ENCODE results near the gene CD72. TPM values are rescaled to one million over a fixed set of nuclear protein-coding genes. Genes with fewer than 3 reads are reported as not detected.

CD72 gene
- total RNA-seq, 1 donor from 2014 or later = 1.8 TPM

- Histone ChIP-seq H2AFZ (ENCODE audit: low read depth, low read length) (peak overlapping the region; percentile 91), H3K36me3 (ENCODE audit: insufficient read depth, low read length) (no peaks in the 10 kb centered on the region), H3K9me3 (ENCODE audit: insufficient read depth, low read depth, low read length) (no peaks in the 10 kb centered on the region), H4K20me1 (ENCODE audit: insufficient read depth, low read length) (peaks cover 17% of the 10 kb centered on the region), H3K27me3 (ENCODE audit: insufficient read depth, low read length) (no peaks in the 10 kb centered on the region), H3K4me3 (ENCODE audit: insufficient read depth, low read depth, low read length) (peak overlapping the region; percentile 53), H3K4me1 (ENCODE audit: insufficient read depth, low read length) (peaks cover 25% of the 10 kb centered on the region), H3K9ac (ENCODE audit: low read length) (peak overlapping the region; percentile 50), H3K4me2 (ENCODE audit: low read length) (peak overlapping the region; percentile 85), H3K79me2 (ENCODE audit: insufficient read depth, low read length) (peaks cover 16% of the 10 kb centered on the region), H3K27ac (ENCODE audit: low read depth, low read length) (peak overlapping the region; percentile 33)
- Mint-ChIP-seq H3K27ac (ENCODE audit: unreplicated experiment) (peak overlapping the region; percentile 96), H3K4me1 (ENCODE audit: low read depth, unreplicated experiment) (peaks cover 13% of the 10 kb centered on the region), H3K9me3 (ENCODE audit: unreplicated experiment) (no peaks in the 10 kb centered on the region), H3K27me3 (ENCODE audit: low read depth, unreplicated experiment) (no peaks in the 10 kb centered on the region), H3K36me3 (ENCODE audit: low read depth, unreplicated experiment) (peaks cover 7% of the 10 kb centered on the region), H3K4me3 (ENCODE audit: unreplicated experiment) (peak overlapping the region; percentile 96)
- no peak for FAIRE-seq
- TF ChIP-seq EZH2 (IDR thresholded peaks at IDR 0.05; ENCODE audit: insufficient read depth, low read length) = no peak
- no peak for DNase-seq (ENCODE audit: low read depth)
These were observed 14.7 kb downstream of the CD72 start for GRCh38 chr9:35603506-35603985.

- no peaks in the 10 kb centered on the region for H3K36me3 Mint-ChIP-seq (ENCODE audit: low read depth, unreplicated experiment)
These were observed 18.2 kb downstream of the CD72 start for GRCh38 chr9:35599763-35600604.

More at GRCh38 chr9:35599763-35600604, 18.2 kb downstream of the CD72 start:
- TF ChIP-seq EZH2 (IDR thresholded peaks at IDR 0.05; ENCODE audit: insufficient read depth, low read length) = no peak
- TF ChIP-seq CTCF (IDR thresholded peaks at IDR 0.05; ENCODE audit: insufficient read depth, low read depth, low read length) = no peak
- no peaks in the 10 kb centered on the region for H3K27me3 ChIP-seq (ENCODE audit: insufficient read depth, low read length)
- H3K9me3 ChIP-seq (ENCODE audit: insufficient read depth, low read depth, low read length) = no peaks in the 10 kb centered on the region
- H3K27ac ChIP-seq (ENCODE audit: low read depth, low read length) = no peak overlapping the region
- no peak overlapping the region for H3K9ac ChIP-seq (ENCODE audit: low read length)
- FAIRE-seq (no peak), DNase-seq (ENCODE audit: low read depth) (no peak)
- H3K4me1 ChIP-seq (ENCODE audit: insufficient read depth, low read length) = peaks cover 13% of the 10 kb centered on the region
- no peak overlapping the region for H3K4me3 ChIP-seq (ENCODE audit: insufficient read depth, low read depth, low read length)
- H3K79me2 ChIP-seq (ENCODE audit: insufficient read depth, low read length) = no peaks in the 10 kb centered on the region
- no peaks in the 10 kb centered on the region for H4K20me1 ChIP-seq (ENCODE audit: insufficient read depth, low read length)
- Mint-ChIP-seq H3K27me3 (ENCODE audit: low read depth, unreplicated experiment) (no peaks in the 10 kb centered on the region), H3K4me3 (ENCODE audit: unreplicated experiment) (no peak overlapping the region), H3K4me1 (ENCODE audit: low read depth, unreplicated experiment) (peaks cover 5% of the 10 kb centered on the region), H3K27ac (ENCODE audit: unreplicated experiment) (no peak overlapping the region), H3K9me3 (ENCODE audit: unreplicated experiment) (peaks cover 2% of the 10 kb centered on the region)
- no peak overlapping the region for H2AFZ ChIP-seq (ENCODE audit: low read depth, low read length)
- H3K36me3 ChIP-seq (ENCODE audit: insufficient read depth, low read length) = no peaks in the 10 kb centered on the region
- no peak overlapping the region for H3K4me2 ChIP-seq (ENCODE audit: low read length)

All from astrocyte (in vitro differentiated cells and primary cell).